Embryonic facial prominence (tissue), 1 donor: ENCODE results near the gene HOXA4.

ENCODE experiments used
- DNase-seq: peaks from one replicate; pipeline ENCODE4 v3.0.0-alpha.2; 2016; ENCODE audit errors: extremely low spot score

The HOXA4 gene

GRCh38 chr7:27158436-27159265 lies 28.1 kb upstream of the HOXA4 start:
- no peak for DNase-seq

DNA sequence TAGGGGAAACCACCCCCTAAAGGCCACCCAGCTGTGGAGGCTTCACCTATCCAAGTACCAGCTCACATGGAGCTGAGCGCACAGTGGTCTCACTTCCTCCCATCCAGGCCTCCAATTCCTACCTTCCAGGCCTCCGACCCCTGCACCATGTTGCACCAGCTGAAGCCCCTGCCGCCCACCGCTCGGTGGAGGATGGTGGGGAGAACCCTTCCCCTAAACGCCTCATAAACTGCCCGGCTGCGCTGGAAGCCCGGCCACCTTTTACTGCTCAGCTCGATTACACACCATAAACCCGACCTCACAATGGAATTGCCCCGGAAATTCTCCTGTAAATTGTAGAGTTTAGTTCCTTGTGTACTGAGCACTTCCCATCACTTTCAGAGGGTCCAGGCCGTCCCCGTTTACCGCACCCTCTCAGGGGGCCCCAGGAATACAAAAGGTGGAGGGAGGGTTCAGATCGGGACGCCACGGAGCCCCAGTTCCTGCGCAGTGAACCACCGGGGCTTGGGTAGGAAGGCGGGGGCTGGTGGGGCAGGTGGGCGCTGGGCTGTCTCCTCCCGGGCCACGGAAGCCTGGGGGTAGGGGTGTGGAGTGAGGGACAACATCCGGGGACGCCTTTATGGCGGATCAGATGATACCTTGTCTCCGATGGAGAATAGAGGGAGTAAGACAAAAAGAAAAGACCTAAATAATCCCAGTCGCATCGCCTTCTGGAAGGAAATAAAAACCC lies 27.3 kb upstream of the HOXA4 start:
- no peak for DNase-seq

- no peak for DNase-seq
These were observed 26.6 kb upstream of the HOXA4 start for GRCh38 chr7:27156916-27157701.

DNA sequence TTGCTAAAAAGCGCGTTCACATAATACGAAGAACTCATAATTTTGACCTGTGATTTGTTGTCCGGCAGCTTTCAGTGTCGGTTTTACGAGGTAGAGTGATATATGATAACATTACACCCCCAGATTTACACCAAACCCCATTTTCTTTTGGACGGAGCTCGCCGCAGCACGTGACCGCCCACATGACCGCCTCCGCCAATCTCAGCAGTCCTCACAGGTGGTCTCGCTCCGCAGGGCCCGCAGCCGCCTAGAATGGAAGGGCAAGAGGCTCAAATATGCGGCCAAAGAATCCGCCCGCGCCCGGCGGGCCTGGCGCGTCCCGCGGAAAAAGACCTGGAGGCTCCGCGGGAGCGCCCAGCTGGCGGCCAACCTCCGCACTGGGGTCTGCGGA lies 25.9 kb upstream of the HOXA4 start, which contains the start of gene HOXA7:
TSS of gene HOXA7 (minus strand) at position 168 of the 391 bp plus-strand sequence. CDS start at position 38, 130 bp downstream.
- no peak for DNase-seq

DNA sequence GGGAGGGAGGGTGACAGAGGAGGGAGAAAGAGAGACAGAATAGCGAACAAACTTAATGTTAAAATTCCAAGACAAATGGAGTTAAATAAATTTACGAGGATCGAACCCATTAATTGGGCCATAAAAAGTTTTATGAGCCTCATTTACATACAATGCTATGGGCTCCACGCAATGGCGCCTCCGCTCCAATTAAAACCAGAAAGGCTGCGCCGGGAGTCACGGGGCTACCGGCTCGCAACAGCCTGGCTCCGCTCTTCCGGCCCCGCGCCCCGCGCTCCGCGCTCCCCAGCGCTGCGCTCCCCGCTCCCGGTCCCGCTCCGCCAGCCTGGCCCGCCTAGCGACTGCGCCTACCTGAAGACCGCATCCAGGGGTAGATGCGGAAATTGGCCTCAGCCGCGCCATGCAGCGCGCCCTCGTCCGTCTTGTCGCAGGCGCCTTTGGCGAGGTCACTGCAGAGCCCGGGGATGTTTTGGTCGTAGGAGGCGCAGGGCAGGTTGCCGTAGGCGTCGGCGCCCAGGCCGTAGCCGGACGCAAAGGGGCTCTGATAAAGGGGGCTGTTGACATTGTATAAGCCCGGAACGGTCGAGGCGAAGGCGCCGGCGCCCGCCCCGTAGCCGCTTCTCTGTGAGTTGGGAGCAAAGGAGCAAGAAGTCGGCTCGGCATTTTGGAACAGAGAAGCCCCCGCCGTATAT lies 25.4 kb upstream of the HOXA4 start:
- DNase-seq = no peak

DNA sequence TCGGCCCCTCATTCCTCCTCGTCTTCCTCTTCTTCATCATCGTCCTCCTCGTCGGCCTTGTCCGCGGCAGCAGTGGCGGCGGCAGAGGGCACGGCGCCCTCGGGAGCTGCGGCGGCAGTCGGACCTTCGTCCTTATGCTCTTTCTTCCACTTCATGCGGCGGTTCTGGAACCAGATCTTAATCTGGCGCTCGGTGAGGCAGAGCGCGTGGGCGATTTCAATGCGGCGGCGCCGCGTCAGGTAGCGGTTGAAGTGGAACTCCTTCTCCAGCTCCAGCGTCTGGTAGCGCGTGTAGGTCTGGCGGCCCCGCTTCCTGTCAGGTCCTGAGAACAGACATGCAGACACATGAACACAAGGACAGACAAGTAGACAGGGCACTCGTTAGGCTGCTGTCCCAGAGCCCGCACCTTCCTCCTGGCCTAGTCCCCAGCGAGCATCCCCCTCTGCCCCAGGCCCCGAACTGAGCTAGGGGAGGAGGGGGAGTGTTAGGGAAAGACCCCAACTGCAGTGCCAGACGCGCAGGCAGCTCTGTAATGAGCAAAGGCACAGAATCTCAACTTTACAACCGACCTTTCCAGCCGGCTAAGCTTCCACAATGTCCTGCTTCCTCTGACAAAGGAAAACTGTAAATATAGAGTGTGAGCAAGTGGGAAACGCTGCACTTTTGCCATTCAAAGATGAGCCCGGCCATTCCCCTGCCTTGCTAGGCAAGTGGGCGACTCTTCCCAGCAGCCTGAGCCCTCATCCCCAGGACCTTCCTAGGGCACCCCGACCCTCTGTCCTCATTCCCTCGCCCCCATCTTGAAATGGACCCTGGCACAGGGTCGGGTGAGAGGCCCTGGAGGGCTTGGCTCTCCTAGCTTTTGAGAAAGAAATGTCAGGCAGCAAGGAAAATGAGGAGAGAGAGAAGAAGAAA lies 24.6 kb upstream of the HOXA4 start:
- DNase-seq = no peak

GRCh38 chr7:27154369-27154768 lies 23.8 kb upstream of the HOXA4 start:
- DNase-seq = no peak

DNA sequence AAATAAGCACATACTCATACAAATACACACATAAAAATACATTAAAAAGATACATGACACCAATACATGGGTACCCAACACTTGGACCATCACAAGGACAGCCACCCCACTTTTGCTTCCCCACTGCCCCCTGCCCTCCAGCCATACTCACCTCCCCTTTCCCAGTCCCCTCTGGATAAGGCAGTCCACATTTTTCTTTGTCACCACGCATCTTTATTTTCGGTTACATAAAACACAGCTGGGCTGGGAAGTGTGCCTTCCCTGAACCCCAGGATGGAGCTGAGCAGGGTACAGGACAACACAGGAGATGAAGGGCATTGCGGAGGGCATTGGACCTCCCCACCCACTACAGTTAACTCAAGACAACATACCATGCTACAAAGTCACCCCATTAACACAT lies 23.0 kb upstream of the HOXA4 start:
- no peak for DNase-seq

DNA sequence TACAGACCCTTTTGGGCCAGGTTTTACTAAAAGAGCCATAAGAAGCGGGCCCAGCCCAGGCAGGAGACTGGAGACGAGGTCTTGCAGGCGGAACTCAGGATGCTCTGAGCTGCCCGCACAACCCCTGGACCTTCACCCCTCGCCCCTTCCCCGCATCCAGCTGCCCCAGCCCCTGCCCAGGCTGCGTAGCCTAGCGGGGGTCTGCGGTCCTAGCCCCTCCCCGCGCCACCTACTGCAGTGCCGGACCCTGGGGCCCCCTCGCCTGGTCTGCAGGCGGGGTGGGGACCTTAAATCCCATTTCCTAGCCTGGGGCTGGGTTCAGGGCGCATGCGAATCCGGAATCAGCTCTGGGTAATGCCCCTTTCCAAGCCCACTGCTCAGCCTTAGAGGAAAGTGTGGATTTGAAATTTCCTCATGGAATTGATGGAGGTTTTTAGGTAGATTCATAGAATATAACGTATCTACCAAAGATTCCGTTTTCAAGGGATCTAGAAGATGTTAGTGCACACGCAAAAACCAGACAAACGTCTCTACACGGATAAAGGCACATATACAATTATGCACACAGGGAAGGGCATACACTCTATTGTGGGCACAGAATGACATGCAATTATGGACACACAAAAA lies 22.4 kb upstream of the HOXA4 start:
- DNase-seq = no peak

DNA sequence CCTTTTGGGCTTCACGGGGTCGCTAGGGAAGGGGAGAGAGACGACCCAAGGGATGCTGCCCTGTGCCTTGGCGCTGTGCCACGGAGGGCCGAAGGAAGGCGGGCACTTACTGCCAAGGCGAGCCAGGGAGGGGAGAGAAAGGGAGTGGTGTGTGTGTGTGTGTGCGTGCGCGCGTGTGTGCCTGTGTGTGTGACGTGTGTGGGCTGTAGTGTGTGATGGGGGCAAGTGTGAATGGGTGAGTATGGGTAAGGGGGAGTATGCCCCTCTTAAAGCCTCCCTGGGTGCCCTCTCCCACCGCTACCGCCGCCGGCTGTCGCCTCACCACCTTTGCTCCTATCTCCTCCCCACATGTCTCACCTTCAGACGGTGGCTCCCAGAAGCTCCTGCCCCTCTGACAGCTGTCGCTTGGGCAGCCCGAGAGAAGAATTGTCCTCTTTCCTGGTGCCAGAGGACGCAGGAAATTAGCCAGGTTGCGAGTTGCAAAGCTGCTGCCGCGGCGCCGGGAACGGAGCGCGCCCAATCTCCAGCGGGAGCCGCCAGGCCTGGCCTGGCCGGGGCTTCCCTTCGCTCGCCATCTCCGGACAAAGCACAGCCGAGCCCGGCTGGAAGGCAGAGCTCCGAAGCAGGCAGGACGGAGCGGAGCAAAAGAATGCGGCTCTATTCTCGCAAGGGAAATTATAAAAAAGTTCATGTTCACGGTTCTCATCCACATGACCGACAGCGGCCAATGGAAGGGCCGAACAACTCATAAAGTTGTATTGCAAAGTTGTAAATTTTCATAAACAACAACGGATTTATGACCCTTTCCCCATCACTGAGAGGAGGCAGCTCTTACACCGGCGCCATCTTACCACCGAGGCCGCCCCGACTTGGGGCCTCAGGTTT lies 21.6 kb upstream of the HOXA4 start, which contains the start of gene HOXA3:
TSS of gene HOXA3 (minus strand) at position 653 of the 885 bp plus-strand sequence. CDS start 41,943 bp downstream, outside the sequence.
- DNase-seq = no peak

GRCh38 chr7:27151341-27151930 lies 20.9 kb upstream of the HOXA4 start:
- DNase-seq = no peak

- DNase-seq = no peak
These were observed 20.2 kb upstream of the HOXA4 start for GRCh38 chr7:27150568-27151340.

- no peak for DNase-seq
These were observed 19.4 kb upstream of the HOXA4 start for GRCh38 chr7:27149842-27150567.

- no peak for DNase-seq
These were observed 18.4 kb upstream of the HOXA4 start for GRCh38 chr7:27148756-27149641.

GRCh38 chr7:27148031-27148755 lies 17.6 kb upstream of the HOXA4 start:
- DNase-seq = no peak
